Astrocyte (in vitro differentiated cells and primary cell): ENCODE results near the gene XAF1. TPM values are rescaled to one million over a fixed set of nuclear protein-coding genes. Genes with fewer than 3 reads are reported as not detected.

Experiments
- DNase-seq: peaks from one replicate; pipeline ENCODE4 v3.0.0-alpha.2; 2010; ENCODE audit warnings: low read depth
- FAIRE-seq: peaks from 2 replicates; lab custom pipeline; 2011; peaks lifted over from hg19 to GRCh38; lab: Jason Lieb, UNC
- H2AFZ ChIP-seq: 2 replicates; pipeline ENCODE4 v1.6.0; 2012; ENCODE audit warnings: low read depth, low read length, inconsistent platforms
- H3K27ac ChIP-seq: 2 replicates; pipeline ENCODE4 v1.5.1; 2011; ENCODE audit warnings: low read depth, low read length, inconsistent platforms
- H3K27me3 ChIP-seq: 2 replicates; pipeline ENCODE4 v1.6.0; 2011; ENCODE audit warnings: low read length, inconsistent platforms; ENCODE audit not compliant: insufficient read depth
- H3K36me3 ChIP-seq: 2 replicates; pipeline ENCODE4 v1.5.1; 2011; ENCODE audit warnings: low read length, inconsistent platforms; ENCODE audit not compliant: insufficient read depth
- H3K4me1 ChIP-seq: 2 replicates; pipeline ENCODE4 v1.5.1; 2011; ENCODE audit warnings: low read length, inconsistent platforms; ENCODE audit not compliant: insufficient read depth
- H3K4me2 ChIP-seq: 2 replicates; pipeline ENCODE4 v1.6.0; 2012; ENCODE audit warnings: low read length, inconsistent platforms
- H3K4me3 ChIP-seq: 2 replicates; pipeline ENCODE4 v1.5.1; 2011; ENCODE audit warnings: low read depth, mild to moderate bottlenecking, low read length, inconsistent platforms; ENCODE audit not compliant: insufficient read depth
- H3K79me2 ChIP-seq: 2 replicates; pipeline ENCODE4 v1.6.0; 2012; ENCODE audit warnings: mild to moderate bottlenecking, low read length, inconsistent platforms; ENCODE audit not compliant: insufficient read depth
- H3K9ac ChIP-seq: 2 replicates; pipeline ENCODE4 v1.6.0; 2012; ENCODE audit warnings: mild to moderate bottlenecking, low read length, inconsistent platforms
- H3K9me3 ChIP-seq: 2 replicates; pipeline ENCODE4 v1.5.1; 2012; ENCODE audit warnings: low read depth, mild to moderate bottlenecking, low read length, inconsistent platforms; ENCODE audit not compliant: insufficient read depth
- H4K20me1 ChIP-seq: 2 replicates; pipeline ENCODE4 v1.6.0; 2012; ENCODE audit warnings: low read length, inconsistent platforms; ENCODE audit not compliant: insufficient read depth
- H3K27ac Mint-ChIP-seq: one replicate; pipeline ENCODE4 v1.8.0; 2021; ENCODE audit warnings: mild to moderate bottlenecking, mixed read lengths; ENCODE audit not compliant: unreplicated experiment
- H3K27me3 Mint-ChIP-seq: one replicate; pipeline ENCODE4 v1.8.0; 2021; ENCODE audit warnings: low read depth, mixed read lengths; ENCODE audit not compliant: unreplicated experiment
- H3K36me3 Mint-ChIP-seq: one replicate; pipeline ENCODE4 v1.8.0; 2021; ENCODE audit warnings: low read depth, mixed read lengths; ENCODE audit not compliant: unreplicated experiment
- H3K4me1 Mint-ChIP-seq: one replicate; pipeline ENCODE4 v1.8.0; 2021; ENCODE audit warnings: low read depth, mixed read lengths; ENCODE audit not compliant: unreplicated experiment
- H3K4me3 Mint-ChIP-seq: one replicate; pipeline ENCODE4 v1.8.0; 2021; ENCODE audit warnings: mild to moderate bottlenecking, moderate library complexity, mixed read lengths; ENCODE audit not compliant: unreplicated experiment
- H3K9me3 Mint-ChIP-seq: one replicate; pipeline ENCODE4 v1.8.0; 2021; ENCODE audit warnings: mild to moderate bottlenecking, mixed read lengths; ENCODE audit not compliant: unreplicated experiment
- EZH2 ChIP-seq: IDR thresholded peaks from 2 replicates; pipeline ENCODE4 v1.6.1; 2012; ENCODE audit warnings: mild to moderate bottlenecking, low read length, inconsistent platforms; ENCODE audit not compliant: insufficient read depth
- total RNA-seq: library from RNA; stranded (reverse); gene quantifications from 2 replicates; pipeline ENCODE4 v1.2.1, GENCODE V29; 2021
- TF ChIP-seq, protein P1 (sequence below): IDR thresholded peaks from 2 replicates; pipeline ENCODE4 v1.5.1; 2011; ENCODE audit warnings: low read depth, mild to moderate bottlenecking, inconsistent platforms, low read length, moderate library complexity; ENCODE audit not compliant: insufficient read depth

Gene XAF1
- total RNA-seq, 1 donor from 2014 or later: 50.9 TPM

DNA sequence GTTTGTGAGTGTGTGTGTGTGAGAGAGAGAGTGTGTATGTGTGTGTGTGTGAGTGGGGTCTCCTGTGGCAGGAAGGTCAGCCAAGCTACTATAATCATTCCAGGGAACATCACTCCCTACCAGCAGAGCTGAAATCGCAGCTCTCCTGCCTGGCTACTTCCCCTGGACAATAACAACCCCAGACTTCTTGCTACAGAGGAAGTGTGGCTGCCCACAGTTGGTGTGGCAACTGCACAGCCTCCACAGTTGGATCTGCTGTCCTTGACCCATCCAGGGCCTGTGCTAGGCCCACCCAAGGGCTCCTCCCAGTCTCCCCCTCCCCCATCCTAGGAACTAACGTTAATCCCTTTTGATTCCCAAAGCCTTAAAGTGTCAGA lies 44.2 kb upstream of the XAF1 start:
- H3K36me3 Mint-ChIP-seq: peaks cover 2% of the 10 kb centered on the region
- H3K4me1 Mint-ChIP-seq: peaks cover 7% of the 10 kb centered on the region
- no peak overlapping the region for H2AFZ ChIP-seq
- H3K9me3 ChIP-seq: no peaks in the 10 kb centered on the region
- H3K4me2 ChIP-seq: no peak overlapping the region
- H4K20me1 ChIP-seq: no peaks in the 10 kb centered on the region
- FAIRE-seq: no peak
- DNase-seq: no peak
- H3K27ac Mint-ChIP-seq: peak overlapping the region; percentile 4
- H3K4me3 ChIP-seq: no peak overlapping the region
- no peak overlapping the region for H3K27ac ChIP-seq
- TF ChIP-seq, protein P1, sequence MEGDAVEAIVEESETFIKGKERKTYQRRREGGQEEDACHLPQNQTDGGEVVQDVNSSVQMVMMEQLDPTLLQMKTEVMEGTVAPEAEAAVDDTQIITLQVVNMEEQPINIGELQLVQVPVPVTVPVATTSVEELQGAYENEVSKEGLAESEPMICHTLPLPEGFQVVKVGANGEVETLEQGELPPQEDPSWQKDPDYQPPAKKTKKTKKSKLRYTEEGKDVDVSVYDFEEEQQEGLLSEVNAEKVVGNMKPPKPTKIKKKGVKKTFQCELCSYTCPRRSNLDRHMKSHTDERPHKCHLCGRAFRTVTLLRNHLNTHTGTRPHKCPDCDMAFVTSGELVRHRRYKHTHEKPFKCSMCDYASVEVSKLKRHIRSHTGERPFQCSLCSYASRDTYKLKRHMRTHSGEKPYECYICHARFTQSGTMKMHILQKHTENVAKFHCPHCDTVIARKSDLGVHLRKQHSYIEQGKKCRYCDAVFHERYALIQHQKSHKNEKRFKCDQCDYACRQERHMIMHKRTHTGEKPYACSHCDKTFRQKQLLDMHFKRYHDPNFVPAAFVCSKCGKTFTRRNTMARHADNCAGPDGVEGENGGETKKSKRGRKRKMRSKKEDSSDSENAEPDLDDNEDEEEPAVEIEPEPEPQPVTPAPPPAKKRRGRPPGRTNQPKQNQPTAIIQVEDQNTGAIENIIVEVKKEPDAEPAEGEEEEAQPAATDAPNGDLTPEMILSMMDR: no peak
- no peak for TF ChIP-seq EZH2
- no peak overlapping the region for H3K4me3 Mint-ChIP-seq
- H3K27me3 ChIP-seq: peaks cover 10% of the 10 kb centered on the region
- no peaks in the 10 kb centered on the region for H3K4me1 ChIP-seq
- peaks cover 10% of the 10 kb centered on the region for H3K9me3 Mint-ChIP-seq
- H3K9ac ChIP-seq: no peak overlapping the region
- no peaks in the 10 kb centered on the region for H3K79me2 ChIP-seq
- H3K27me3 Mint-ChIP-seq: peaks cover 49% of the 10 kb centered on the region
- H3K36me3 ChIP-seq: no peaks in the 10 kb centered on the region

DNA sequence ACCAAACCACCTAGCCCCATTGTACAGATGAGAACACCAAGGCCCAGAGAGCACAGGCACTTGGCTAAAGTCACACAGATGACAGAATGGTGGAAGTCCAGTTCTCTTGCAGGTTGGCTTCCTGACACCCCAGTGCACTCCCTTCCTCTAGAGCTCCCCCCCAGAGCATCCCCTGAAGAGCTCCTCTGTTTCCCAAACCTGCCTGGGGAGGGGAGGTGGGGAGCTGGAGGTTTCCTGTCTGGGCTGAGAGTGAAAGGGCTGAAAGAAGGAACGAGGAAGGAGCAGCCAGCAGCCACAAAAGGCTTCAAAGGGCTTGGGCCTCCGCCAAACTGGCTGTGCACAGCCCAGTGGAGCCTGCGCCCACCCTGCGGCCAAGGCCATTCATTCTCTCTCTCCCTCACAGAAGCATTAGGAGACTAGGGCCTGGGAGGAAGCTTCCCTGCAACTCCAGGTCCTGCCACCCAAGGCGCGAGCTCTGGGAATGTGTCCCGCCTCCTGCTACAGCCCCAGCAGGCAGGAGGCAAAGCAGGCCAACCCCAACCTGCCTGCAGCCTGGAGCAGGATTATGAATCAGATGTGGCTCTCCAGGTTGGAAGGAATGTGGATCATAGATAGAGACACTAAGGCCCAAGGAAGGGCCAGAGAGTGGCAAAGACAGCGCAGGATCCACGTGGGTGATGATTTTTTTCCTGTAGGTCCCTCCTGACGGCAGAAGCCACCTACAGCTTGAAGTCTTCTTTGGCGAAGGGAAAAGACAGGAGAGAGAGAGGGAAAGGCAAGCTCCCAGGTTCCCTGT lies 43.6 kb upstream of the XAF1 start:
- no peaks in the 10 kb centered on the region for H3K79me2 ChIP-seq
- H3K9ac ChIP-seq: no peak overlapping the region
- H3K4me3 ChIP-seq: no peak overlapping the region
- H3K27ac ChIP-seq: no peak overlapping the region
- peak overlapping the region; percentile 79 for H3K4me2 ChIP-seq
- peak overlapping the region; percentile 15 for H3K27ac Mint-ChIP-seq
- peaks cover 10% of the 10 kb centered on the region for H3K27me3 ChIP-seq
- H3K9me3 Mint-ChIP-seq: peaks cover 12% of the 10 kb centered on the region
- DNase-seq (peak; percentile 36), FAIRE-seq (no peak)
- H3K4me1 ChIP-seq: no peaks in the 10 kb centered on the region
- H3K36me3 Mint-ChIP-seq: no peaks in the 10 kb centered on the region
- peaks cover 45% of the 10 kb centered on the region for H3K27me3 Mint-ChIP-seq
- peak overlapping the region; percentile 88 for H3K4me3 Mint-ChIP-seq
- H3K9me3 ChIP-seq: no peaks in the 10 kb centered on the region
- TF ChIP-seq, protein P1: no peak
- no peak for TF ChIP-seq EZH2
- peak overlapping the region; percentile 71 for H2AFZ ChIP-seq
- no peaks in the 10 kb centered on the region for H4K20me1 ChIP-seq
- peaks cover 7% of the 10 kb centered on the region for H3K4me1 Mint-ChIP-seq
- no peaks in the 10 kb centered on the region for H3K36me3 ChIP-seq

GRCh38 chr17:6712854-6713129 lies 43.1 kb upstream of the XAF1 start:
- no peak for FAIRE-seq
- Mint-ChIP-seq H3K27ac (peak overlapping the region; percentile 15), H3K36me3 (no peaks in the 10 kb centered on the region), H3K4me3 (peak overlapping the region; percentile 88), H3K27me3 (peaks cover 45% of the 10 kb centered on the region), H3K9me3 (peaks cover 13% of the 10 kb centered on the region), H3K4me1 (peaks cover 7% of the 10 kb centered on the region)
- Histone ChIP-seq H4K20me1 (no peaks in the 10 kb centered on the region), H3K9me3 (no peaks in the 10 kb centered on the region), H2AFZ (peak overlapping the region; percentile 71), H3K79me2 (no peaks in the 10 kb centered on the region), H3K36me3 (no peaks in the 10 kb centered on the region), H3K9ac (no peak overlapping the region), H3K4me3 (no peak overlapping the region), H3K27ac (no peak overlapping the region), H3K4me1 (no peaks in the 10 kb centered on the region), H3K27me3 (peaks cover 10% of the 10 kb centered on the region), H3K4me2 (peak overlapping the region; percentile 79)
- DNase-seq: no peak
- TF ChIP-seq EZH2: no peak
- TF ChIP-seq, protein P1: no peak
